ENCODE results near the gene RRM2. TPM values are rescaled to one million over a fixed set of nuclear protein-coding genes. Genes with fewer than 3 reads are reported as not detected.

Gene RRM2
- total RNA-seq, 1 donor from 2014 or later: 374 TPM

DNA sequence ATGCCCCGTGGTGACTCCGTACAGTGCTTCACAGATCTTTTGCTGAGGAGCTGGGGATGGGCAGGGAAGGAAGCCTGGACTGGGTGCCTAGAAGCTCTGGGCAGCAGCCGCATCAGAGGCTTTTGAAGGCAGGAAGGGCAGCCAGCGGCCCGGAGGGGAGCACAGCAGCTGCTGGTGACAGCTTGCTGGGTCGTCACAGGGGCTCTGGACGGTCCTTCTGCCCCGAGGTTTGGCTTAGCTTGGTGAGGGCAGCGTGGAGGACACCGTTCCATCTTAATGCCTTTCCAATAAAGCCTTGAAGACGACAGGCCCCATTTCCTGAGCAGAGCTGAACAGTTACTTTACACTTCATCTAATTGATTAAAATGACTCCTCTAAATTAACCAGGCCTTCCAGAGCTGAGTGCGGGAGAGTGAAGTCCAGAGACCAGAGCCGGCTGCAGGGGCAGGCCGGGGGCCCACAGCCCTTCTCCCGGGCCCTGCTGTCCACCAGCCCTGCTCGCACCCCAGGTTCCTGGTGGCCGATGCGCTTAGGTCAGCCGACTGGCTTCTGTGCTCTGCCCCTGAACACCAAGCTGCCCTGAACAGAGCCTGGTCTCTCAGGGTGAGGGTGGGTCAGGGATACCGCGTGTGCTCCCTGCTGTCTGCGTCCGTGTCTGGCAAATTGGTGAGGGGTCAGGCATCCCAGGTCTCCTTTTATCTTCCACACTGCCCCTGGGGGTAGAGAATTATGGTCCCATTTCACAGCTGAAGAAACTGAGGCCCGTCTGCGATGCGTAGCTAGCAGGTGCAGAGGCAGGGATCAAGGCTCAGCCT lies 43.5 kb downstream of the RRM2 start:
- H3K36me3 Mint-ChIP-seq (ENCODE audit: low read depth): peaks cover 39% of the 10 kb centered on the region
- H3K27me3 Mint-ChIP-seq (ENCODE audit: low read depth): no peaks in the 10 kb centered on the region
- DNase-seq (ENCODE audit: low spot score): no peak
- no peak overlapping the region for H3K27ac Mint-ChIP-seq
- no peak overlapping the region for H3K4me3 Mint-ChIP-seq (ENCODE audit: low read depth)
- peaks cover 4% of the 10 kb centered on the region for H3K4me1 Mint-ChIP-seq (ENCODE audit: low read depth)
- H3K9me3 Mint-ChIP-seq: no peaks in the 10 kb centered on the region
- intact Hi-C loops (cut with micrococcal nuclease): no loop called here

DNA sequence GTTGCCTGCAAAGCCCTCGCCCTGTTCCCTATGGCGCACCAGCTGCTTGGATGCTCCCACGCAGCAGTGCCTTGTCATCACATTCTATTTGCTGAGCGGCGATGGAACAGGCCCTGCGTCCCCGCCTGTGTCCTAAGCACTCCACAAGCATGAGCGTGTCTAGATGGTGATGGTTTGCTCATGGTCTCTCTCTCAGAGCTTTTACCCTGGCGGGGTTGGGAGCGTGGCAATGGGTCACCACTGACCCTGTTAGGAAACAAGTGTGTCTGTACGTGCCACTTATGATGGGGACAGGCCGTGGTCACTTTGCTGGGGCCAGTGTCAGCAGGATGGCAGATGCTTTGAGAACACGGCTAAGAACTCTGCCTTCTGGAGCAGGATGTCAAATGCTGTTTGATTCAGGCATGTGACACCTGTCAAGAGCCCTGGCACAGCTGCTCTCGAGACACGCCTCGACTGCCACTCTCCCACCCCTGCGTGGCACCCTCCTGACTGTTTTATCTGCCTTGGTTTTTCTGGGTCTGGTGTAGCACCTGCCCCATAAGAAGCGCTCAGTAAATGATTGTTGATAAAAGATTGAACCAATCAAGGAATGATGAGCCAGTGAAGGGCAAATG lies 44.2 kb downstream of the RRM2 start:
- H3K4me1 Mint-ChIP-seq (ENCODE audit: low read depth): peaks cover 4% of the 10 kb centered on the region
- H3K36me3 Mint-ChIP-seq (ENCODE audit: low read depth): peaks cover 34% of the 10 kb centered on the region
- H3K4me3 Mint-ChIP-seq (ENCODE audit: low read depth): no peak overlapping the region
- H3K27me3 Mint-ChIP-seq (ENCODE audit: low read depth): no peaks in the 10 kb centered on the region
- no peaks in the 10 kb centered on the region for H3K9me3 Mint-ChIP-seq
- intact Hi-C loops (cut with micrococcal nuclease): no loop called here
- no peak for DNase-seq (ENCODE audit: low spot score)
- H3K27ac Mint-ChIP-seq: no peak overlapping the region

DNA sequence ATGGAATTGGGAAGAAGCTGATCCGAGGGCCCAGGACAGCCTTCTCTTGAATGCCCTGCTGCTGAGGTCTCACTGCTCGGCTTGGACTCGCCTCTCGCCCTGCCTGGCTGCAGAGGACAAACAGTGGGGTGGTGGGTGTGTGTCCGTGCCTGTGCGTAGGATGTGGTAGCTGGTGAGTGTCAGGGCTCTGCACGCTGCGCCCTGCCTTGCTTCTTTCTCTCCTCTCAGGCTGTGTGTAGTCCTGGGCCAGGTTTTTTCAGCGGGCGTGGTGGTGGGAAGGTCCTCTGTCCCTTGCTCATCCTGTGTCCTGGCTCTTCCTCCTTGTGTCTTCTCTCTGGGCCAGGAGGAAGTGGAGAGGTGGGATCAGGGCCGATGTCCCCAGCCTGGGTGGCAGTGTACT lies 44.8 kb downstream of the RRM2 start:
- intact Hi-C loops (cut with micrococcal nuclease): no loop called here

DNA sequence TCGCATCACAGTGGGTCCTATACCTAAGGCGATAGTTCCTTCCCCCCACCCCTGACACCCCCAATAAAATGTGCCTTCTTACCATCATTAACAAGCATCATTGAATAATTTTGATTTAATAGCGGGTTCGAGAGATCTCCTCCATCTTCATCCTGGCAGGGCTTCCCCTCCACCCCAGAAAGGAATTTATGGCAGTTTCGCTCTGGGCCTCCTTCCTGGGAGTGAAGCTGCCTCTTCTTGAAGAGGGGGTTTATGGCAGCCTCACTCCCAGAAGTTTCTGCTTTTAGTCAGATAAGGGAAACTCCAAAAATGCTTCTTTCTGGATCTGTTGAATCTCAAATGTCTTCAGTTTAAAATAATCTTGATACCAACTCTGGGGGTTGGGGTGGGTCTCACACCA lies 45.7 kb downstream of the RRM2 start:
- Mint-ChIP-seq H3K27me3 (ENCODE audit: low read depth) (no peaks in the 10 kb centered on the region), H3K36me3 (ENCODE audit: low read depth) (peaks cover 43% of the 10 kb centered on the region), H3K4me3 (ENCODE audit: low read depth) (no peak overlapping the region), H3K27ac (no peak overlapping the region), H3K4me1 (ENCODE audit: low read depth) (peaks cover 4% of the 10 kb centered on the region), H3K9me3 (no peaks in the 10 kb centered on the region)
- DNase-seq (ENCODE audit: low spot score): no peak
- intact Hi-C loops (cut with micrococcal nuclease): no loop called here

More for the DNA sequence above, 44.8 kb downstream of the RRM2 start:
- H3K27ac Mint-ChIP-seq: no peak overlapping the region
- DNase-seq (ENCODE audit: low spot score): no peak
- H3K4me1 Mint-ChIP-seq (ENCODE audit: low read depth): peaks cover 4% of the 10 kb centered on the region
- H3K36me3 Mint-ChIP-seq (ENCODE audit: low read depth): peaks cover 39% of the 10 kb centered on the region
- H3K27me3 Mint-ChIP-seq (ENCODE audit: low read depth): no peaks in the 10 kb centered on the region
- no peaks in the 10 kb centered on the region for H3K9me3 Mint-ChIP-seq
- no peak overlapping the region for H3K4me3 Mint-ChIP-seq (ENCODE audit: low read depth)

DNA sequence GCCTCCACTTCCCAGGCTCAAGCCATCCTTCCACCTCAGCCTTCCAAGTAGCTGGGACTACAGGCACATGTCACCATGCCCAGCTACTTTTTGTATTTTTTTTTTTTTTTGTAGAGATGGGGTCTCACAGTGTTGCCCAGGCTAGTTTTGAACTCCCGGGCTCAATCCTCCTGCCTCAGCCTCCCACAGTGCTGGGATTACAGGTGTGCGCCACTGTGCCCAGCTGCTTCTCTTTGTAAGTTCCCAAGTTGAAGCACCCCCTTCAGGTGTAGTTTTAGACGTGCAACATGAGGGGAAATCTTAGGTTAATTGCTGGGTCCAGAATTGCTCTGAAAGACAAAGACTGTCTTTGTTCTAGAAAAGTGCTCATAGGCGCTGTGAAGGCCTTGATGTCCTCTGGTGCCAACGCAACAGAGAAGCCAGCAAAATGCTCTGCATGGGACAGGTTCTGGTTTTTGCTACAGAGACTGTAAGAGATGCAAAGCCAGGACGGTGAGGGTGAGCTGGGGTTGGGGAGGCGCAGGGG lies 46.6 kb downstream of the RRM2 start:
- DNase-seq (ENCODE audit: low spot score): no peak
- Mint-ChIP-seq H3K27me3 (ENCODE audit: low read depth) (no peaks in the 10 kb centered on the region), H3K27ac (no peak overlapping the region), H3K36me3 (ENCODE audit: low read depth) (peaks cover 41% of the 10 kb centered on the region), H3K4me3 (ENCODE audit: low read depth) (no peak overlapping the region), H3K9me3 (no peaks in the 10 kb centered on the region), H3K4me1 (ENCODE audit: low read depth) (no peaks in the 10 kb centered on the region)
- intact Hi-C loops (cut with micrococcal nuclease): no loop called here

DNA sequence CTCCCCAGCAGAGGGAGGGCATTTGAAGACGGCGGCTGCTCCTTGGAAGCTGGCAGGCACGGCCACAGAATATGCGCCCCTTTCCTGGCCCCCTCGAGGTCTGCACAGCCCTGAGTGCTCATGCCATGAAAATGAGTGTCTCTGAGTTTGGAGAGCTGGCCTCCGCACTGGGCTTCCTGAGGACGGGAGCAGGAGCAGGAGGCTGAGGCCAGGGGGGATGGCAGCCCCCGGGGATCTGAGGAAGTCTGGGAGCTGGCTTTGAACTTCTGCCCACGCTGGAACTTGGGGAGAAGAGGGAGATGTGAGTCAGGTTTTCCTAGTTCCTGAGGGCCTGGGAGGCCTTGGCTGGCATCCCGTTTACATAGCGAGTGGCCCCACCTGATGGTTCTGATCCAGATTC lies 47.0 kb downstream of the RRM2 start:
- no peaks in the 10 kb centered on the region for H3K9me3 Mint-ChIP-seq
- H3K4me1 Mint-ChIP-seq (ENCODE audit: low read depth): no peaks in the 10 kb centered on the region
- H3K36me3 Mint-ChIP-seq (ENCODE audit: low read depth): peaks cover 36% of the 10 kb centered on the region
- intact Hi-C loops (cut with micrococcal nuclease): no loop called here
- no peak overlapping the region for H3K27ac Mint-ChIP-seq
- no peaks in the 10 kb centered on the region for H3K27me3 Mint-ChIP-seq (ENCODE audit: low read depth)
- no peak for DNase-seq (ENCODE audit: low spot score)
- no peak overlapping the region for H3K4me3 Mint-ChIP-seq (ENCODE audit: low read depth)

DNA sequence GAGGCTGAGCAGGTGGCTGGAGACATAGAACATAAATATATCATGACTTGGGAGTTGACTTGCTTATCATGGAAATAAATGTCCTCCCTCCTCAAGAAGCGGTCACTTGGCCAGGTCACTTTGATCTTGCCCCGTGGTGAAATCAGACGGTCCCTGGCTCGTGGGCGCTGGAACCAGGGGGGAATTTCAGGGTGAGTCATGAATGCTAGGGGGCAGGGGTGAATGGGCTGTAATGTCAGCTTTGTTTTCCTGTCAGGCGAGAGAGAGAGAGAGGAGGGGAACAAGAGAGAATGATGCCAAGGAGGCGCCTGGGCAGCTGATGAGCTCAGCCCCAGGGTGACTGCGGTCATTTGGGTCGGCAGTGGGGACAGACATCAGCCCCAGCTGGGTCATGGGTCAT lies 47.7 kb downstream of the RRM2 start:
- intact Hi-C loops (cut with micrococcal nuclease): no loop called here
- peaks cover 34% of the 10 kb centered on the region for H3K36me3 Mint-ChIP-seq (ENCODE audit: low read depth)
- H3K4me1 Mint-ChIP-seq (ENCODE audit: low read depth): no peaks in the 10 kb centered on the region
- DNase-seq (ENCODE audit: low spot score): no peak
- H3K27me3 Mint-ChIP-seq (ENCODE audit: low read depth): no peaks in the 10 kb centered on the region
- no peak overlapping the region for H3K4me3 Mint-ChIP-seq (ENCODE audit: low read depth)
- no peak overlapping the region for H3K27ac Mint-ChIP-seq
- no peaks in the 10 kb centered on the region for H3K9me3 Mint-ChIP-seq

DNA sequence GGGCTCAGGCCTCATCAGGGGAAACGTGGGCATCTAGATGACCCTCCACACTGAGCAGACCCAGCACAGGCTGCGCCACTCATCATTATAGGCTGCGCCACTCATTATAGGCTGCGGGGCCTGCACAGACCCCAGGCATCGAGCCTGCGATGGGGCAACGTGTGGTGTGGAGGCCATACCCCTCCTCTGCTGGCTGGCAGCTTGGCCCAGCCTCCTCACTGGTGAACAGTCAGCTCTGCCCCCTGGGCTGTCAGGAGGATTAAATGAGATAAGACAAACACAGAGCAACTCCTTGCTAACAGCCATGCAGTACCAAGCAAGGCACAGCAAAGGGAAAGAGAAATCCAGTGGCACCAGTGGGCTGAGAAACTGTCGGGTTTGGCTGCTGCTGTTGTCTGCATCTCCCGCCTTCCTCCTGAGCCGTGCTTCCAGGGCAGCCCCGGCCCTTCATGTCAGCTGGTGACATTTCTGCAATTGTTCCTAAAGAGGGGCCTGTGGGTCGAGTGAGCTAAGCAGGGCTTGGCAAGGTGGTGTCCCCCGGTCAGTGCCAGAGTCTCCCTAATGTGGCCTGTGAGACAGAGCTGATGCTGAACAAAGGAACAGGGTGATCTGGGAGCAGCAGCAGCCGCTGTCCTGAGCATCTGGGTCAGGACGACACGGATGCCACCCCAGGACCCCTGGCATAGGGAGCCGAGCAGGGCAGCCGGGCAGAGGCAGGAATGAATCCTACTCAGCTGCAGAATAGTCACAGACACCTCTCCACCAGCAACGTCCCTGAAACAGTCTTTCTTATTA lies 48.7 kb downstream of the RRM2 start:
- Mint-ChIP-seq H3K4me1 (ENCODE audit: low read depth) (no peaks in the 10 kb centered on the region), H3K9me3 (no peaks in the 10 kb centered on the region), H3K4me3 (ENCODE audit: low read depth) (no peak overlapping the region), H3K27ac (no peak overlapping the region), H3K27me3 (ENCODE audit: low read depth) (no peaks in the 10 kb centered on the region), H3K36me3 (ENCODE audit: low read depth) (peaks cover 32% of the 10 kb centered on the region)
- intact Hi-C loops (cut with micrococcal nuclease): no loop called here
- DNase-seq (ENCODE audit: low spot score): no peak

DNA sequence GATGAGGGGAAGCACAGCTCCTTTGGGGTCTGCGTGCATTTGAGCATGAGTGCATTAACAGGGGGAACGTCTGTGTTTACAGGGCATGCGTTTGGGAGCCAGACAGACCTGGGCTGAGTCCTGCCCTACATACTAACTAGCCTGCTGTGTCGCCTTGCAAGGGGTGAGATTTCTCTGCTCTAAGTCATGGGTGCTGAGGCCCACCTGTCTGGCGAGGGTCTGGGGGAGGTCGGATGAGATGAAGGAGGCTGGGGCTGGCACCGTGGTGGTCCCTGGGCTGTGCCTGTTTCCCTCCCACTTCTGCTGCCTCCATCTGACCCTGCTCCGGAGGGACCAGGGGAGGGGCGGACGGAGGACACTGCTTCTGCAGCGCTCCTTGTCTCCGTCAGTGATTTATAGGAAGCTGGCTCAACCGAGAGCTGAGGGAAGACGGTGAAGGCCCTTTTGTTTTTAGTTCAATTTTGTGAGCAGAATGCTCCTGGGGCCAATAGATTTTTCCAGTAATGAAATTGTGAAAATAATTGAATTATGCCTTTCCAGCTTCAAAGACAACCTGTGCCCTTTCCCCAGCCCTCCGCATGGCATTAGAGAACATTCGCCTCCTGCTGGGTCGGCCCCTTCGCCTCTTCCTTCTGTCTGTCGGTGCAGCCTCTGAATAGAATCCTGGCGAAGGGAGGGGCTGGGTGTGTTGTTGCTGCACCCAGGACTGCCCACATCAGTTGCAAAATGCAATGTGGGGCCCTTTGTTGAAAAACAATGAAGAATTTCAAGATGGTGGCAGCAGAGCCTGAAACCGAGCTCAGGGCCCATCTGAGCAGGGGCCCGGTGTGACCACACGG lies 49.7 kb downstream of the RRM2 start:
- DNase-seq (ENCODE audit: low spot score): no peak
- intact Hi-C loops (cut with micrococcal nuclease): no loop called here
- no peak overlapping the region for H3K4me3 Mint-ChIP-seq (ENCODE audit: low read depth)
- H3K9me3 Mint-ChIP-seq: no peaks in the 10 kb centered on the region
- H3K27me3 Mint-ChIP-seq (ENCODE audit: low read depth): no peaks in the 10 kb centered on the region
- H3K27ac Mint-ChIP-seq: no peak overlapping the region
- peaks cover 37% of the 10 kb centered on the region for H3K36me3 Mint-ChIP-seq (ENCODE audit: low read depth)
- H3K4me1 Mint-ChIP-seq (ENCODE audit: low read depth): no peaks in the 10 kb centered on the region

DNA sequence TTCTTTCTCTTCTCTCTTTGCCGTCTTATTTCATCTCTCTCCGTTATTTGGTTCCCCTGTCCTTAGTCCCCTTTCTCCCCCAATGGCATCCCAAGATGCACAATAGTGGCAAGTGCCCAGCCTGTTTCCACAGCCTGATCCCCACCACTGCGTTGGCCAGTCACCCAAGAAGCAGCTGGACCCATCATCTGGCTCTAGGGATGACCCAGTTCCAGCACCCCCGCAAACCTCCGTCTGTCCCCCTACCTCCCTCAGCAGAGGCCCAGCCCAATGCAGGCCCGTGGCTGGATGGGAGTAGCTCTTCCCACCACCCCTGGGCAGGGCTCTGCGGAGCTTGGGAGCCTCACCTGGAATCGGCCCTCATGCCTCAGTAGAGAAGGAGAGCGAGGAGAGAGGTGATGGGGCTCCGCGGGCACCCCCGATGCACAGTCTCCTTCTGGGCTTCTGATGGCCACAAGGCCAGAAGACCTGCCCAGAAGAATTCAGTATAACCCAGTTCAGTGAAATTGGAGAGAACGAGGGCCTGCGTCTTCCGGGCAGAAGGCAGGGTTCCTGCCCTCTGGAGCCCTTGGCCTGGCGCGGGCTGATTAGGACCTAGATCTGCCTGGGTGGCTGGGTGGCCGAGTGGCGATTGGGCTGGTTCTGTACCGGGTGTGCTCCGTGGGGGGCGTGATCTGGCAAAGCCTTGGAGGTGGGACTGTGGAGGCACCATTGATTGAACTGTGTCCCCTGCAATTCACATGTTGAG lies 50.9 kb downstream of the RRM2 start:
- Mint-ChIP-seq H3K36me3 (ENCODE audit: low read depth) (peaks cover 33% of the 10 kb centered on the region), H3K27me3 (ENCODE audit: low read depth) (no peaks in the 10 kb centered on the region), H3K4me3 (ENCODE audit: low read depth) (no peak overlapping the region), H3K9me3 (no peaks in the 10 kb centered on the region), H3K27ac (no peak overlapping the region), H3K4me1 (ENCODE audit: low read depth) (no peaks in the 10 kb centered on the region)
- DNase-seq (ENCODE audit: low spot score): no peak
- intact Hi-C loops (cut with micrococcal nuclease): no loop called here

DNA sequence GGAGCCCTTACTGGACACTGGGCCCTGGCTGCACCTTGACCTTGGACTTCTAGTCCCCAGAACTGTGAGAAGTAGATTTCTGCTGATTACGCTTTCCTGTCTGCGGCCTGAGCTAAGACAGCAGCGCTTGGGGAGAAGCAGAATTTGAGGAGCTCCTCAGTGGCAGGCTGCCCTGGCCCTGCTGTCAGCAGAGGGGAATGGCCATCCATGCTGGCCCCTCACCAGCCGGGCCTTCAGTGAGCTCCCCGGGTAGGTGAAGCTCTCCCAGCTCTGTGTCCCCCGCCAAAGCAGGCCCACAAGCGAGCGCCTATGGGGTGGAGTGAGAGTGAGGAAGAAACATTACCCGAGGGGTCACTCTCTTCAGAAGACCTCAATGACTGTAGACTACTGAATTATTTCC lies 51.6 kb downstream of the RRM2 start:
- Mint-ChIP-seq H3K27me3 (ENCODE audit: low read depth) (no peaks in the 10 kb centered on the region), H3K9me3 (no peaks in the 10 kb centered on the region), H3K36me3 (ENCODE audit: low read depth) (peaks cover 35% of the 10 kb centered on the region), H3K27ac (no peak overlapping the region), H3K4me1 (ENCODE audit: low read depth) (no peaks in the 10 kb centered on the region), H3K4me3 (ENCODE audit: low read depth) (no peak overlapping the region)
- intact Hi-C loops (cut with micrococcal nuclease): no loop called here
- no peak for DNase-seq (ENCODE audit: low spot score)

DNA sequence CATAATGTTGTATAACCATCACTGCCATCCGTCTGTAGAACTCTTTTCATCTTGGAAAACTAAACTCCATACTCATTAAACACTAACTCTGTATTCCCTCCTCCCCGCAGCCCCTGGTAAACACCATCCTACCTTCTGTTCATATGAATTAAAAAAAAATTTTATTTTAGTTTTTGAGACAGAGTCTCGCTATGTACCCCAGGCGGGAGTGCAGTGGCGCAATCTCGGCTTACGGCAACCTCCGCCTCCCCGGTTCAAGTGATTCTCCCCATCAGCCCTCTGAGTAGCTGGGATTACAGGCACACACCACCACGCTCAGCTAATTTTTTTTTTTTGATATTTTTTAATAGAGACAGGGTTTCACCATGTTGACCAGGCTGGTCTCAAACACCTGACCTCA lies 52.9 kb downstream of the RRM2 start:
- intact Hi-C loops (cut with micrococcal nuclease): no loop called here
- no peak overlapping the region for H3K4me3 Mint-ChIP-seq (ENCODE audit: low read depth)

More for the DNA sequence above, 52.9 kb downstream of the RRM2 start:
- no peaks in the 10 kb centered on the region for H3K9me3 Mint-ChIP-seq
- peaks cover 42% of the 10 kb centered on the region for H3K36me3 Mint-ChIP-seq (ENCODE audit: low read depth)
- H3K4me1 Mint-ChIP-seq (ENCODE audit: low read depth): no peaks in the 10 kb centered on the region
- no peaks in the 10 kb centered on the region for H3K27me3 Mint-ChIP-seq (ENCODE audit: low read depth)
- DNase-seq (ENCODE audit: low spot score): no peak
- H3K27ac Mint-ChIP-seq: no peak overlapping the region
